Testis (tissue), 3 donors: ENCODE data around the gene STAT3. TPM values are rescaled to one million over a fixed set of nuclear protein-coding genes. Genes with fewer than 3 reads are reported as not detected.

Source experiments
- DNase-seq: peaks from one replicate; pipeline ENCODE4 v3.0.0-alpha.2; 2019
- H3K27ac ChIP-seq, 2 donors: fragments of 200-600 bp; sonication (generic); one replicate each; pipeline ENCODE4 v1.5.1; 2019
- H3K27me3 ChIP-seq: fragments of 200-600 bp; sonication (generic); one replicate; pipeline ENCODE4 v1.5.1; 2019
- H3K36me3 ChIP-seq: fragments of 200-600 bp; sonication (generic); one replicate; pipeline ENCODE4 v1.5.1; 2017; ENCODE audit warnings: low read depth; ENCODE audit errors: missing control alignments
- H3K4me1 ChIP-seq: fragments of 200-600 bp; sonication (generic); one replicate; pipeline ENCODE4 v1.5.1; 2019
- H3K4me3 ChIP-seq, 2 donors: fragments of 200-600 bp; sonication (generic); one replicate each; pipeline ENCODE4 v1.5.1; 2017 to 2019
- H3K9me3 ChIP-seq: fragments of 200-600 bp; sonication (generic); one replicate; pipeline ENCODE4 v1.5.1; 2017
- CTCF ChIP-seq, 3 experiments: fragments of 450-650 bp in 2 of 3; fragments of 200-600 bp in 1 of 3; sonication (generic) in 1 of 3; IDR thresholded peaks; one replicate each; pipeline ENCODE4 v1.5.1; 2016 to 2019; ENCODE audit warnings: antibody characterized with exemption in 3 of 3, mild to moderate bottlenecking in 2 of 3, moderate library complexity in 1 of 3
- POLR2A ChIP-seq: fragments of 450-650 bp; IDR thresholded peaks from one replicate; pipeline ENCODE4 v1.6.1; 2017; ENCODE audit warnings: antibody characterized with exemption, mild to moderate bottlenecking, moderate library complexity
- WGBS, 2 donors: methylation state at CpG; one replicate each; pipeline ENCODE4 v1.1.5; 2018; 5-methylcytosine and 5-hydroxymethylcytosine counted together
- intact Hi-C: fragments of 100-400 bp; cut with DNase I; formaldehyde crosslinking; loops from one replicate; pipeline ENCODE4 v1.15.1; 2023; ENCODE audit warnings: low total_unique reads
- polyA plus RNA-seq: library from polyadenylated mRNA; stranded (reverse); fragments of 350-450 nt; fragmentation: Illumina TruSeq; extraction: RNeasy Lipid Tissue Mini Kit (QIAGEN cat#74804); gene quantifications from one replicate; pipeline ENCODE4 v1.2.3, GENCODE V29; 2014; ENCODE audit warnings: low read depth, low replicate concordance; ENCODE audit not compliant: insufficient read depth
- total RNA-seq, 2 donors: library from RNA; depleted of rRNA; stranded (reverse); fragments of >200 nt; gene quantifications; one replicate each; pipeline ENCODE4 v1.2.3, GENCODE V29; 2016

The STAT3 gene
- total and polyA plus RNA-seq, 3 donors from 2014 or later: 69.5 to 117 (median 107) TPM

GRCh38 chr17:42274253-42274542, 114.0 kb downstream of the STAT3 start:
- intact Hi-C loops: no loop called here
- Histone ChIP-seq H3K9me3 (no peaks in the 10 kb centered on the region), H3K36me3 (no peaks in the 10 kb centered on the region), H3K4me3 (no peak overlapping the region), H3K27me3 (no peaks in the 10 kb centered on the region), H3K4me1 (peaks cover 28% of the 10 kb centered on the region), H3K27ac (peak overlapping the region in 1 of 2 donors; percentile 97)
- TF ChIP-seq POLR2A: no peak
- TF ChIP-seq CTCF (IDR thresholded peaks at IDR 0.05): no peak
- no peak for DNase-seq
- 53 to 79% methylated on average over 3 of the region's 3 CpGs for WGBS, 2 donors

- Histone ChIP-seq H3K27me3 (no peaks in the 10 kb centered on the region), H3K4me3 (no peak overlapping the region), H3K4me1 (peaks cover 28% of the 10 kb centered on the region), H3K27ac (peak overlapping the region in 1 of 2 donors; percentile 32), H3K9me3 (no peaks in the 10 kb centered on the region), H3K36me3 (no peaks in the 10 kb centered on the region)
- WGBS, 2 donors: 44 to 45% methylated on average over 7 of the region's 7 CpGs
- TF ChIP-seq CTCF (IDR thresholded peaks at IDR 0.05) (no peak), POLR2A (no peak)
- DNase-seq: no peak
- intact Hi-C loops: no loop called here
Measured at GRCh38 chr17:42273474-42274252, 114.6 kb downstream of the STAT3 start.

- Histone ChIP-seq H3K4me1 (peaks cover 28% of the 10 kb centered on the region), H3K36me3 (no peaks in the 10 kb centered on the region), H3K27me3 (no peaks in the 10 kb centered on the region), H3K27ac (no peak overlapping the region), H3K9me3 (no peaks in the 10 kb centered on the region), H3K4me3 (no peak overlapping the region)
- TF ChIP-seq POLR2A: no peak
- DNase-seq: no peak
- 64 to 73% methylated on average over 7 of the region's 7 CpGs for WGBS, 2 donors
- intact Hi-C loops: no loop called here
Measured at GRCh38 chr17:42272162-42272907, 115.9 kb downstream of the STAT3 start.

- peaks cover 24% of the 10 kb centered on the region for H3K4me1 ChIP-seq
- H3K27ac ChIP-seq: no peak overlapping the region
Measured at GRCh38 chr17:42271779-42272035, 116.5 kb downstream of the STAT3 start.

More at GRCh38 chr17:42271779-42272035, 116.5 kb downstream of the STAT3 start:
- TF ChIP-seq POLR2A (no peak), CTCF (IDR thresholded peaks at IDR 0.05) (no peak)
- no peak for DNase-seq
- no peak overlapping the region for H3K4me3 ChIP-seq
- H3K9me3 ChIP-seq: no peaks in the 10 kb centered on the region
- no peaks in the 10 kb centered on the region for H3K36me3 ChIP-seq
- H3K27me3 ChIP-seq: no peaks in the 10 kb centered on the region
- intact Hi-C loops: no loop called here
